H9 (cell line): ENCODE data around the gene CCDC3. TPM values are rescaled to one million over a fixed set of nuclear protein-coding genes. Genes with fewer than 3 reads are reported as not detected.

Experiments
- DNase-seq: peaks from one replicate; pipeline ENCODE4 v3.0.0-alpha.2; 2017
- H2AFZ ChIP-seq: one replicate; pipeline ENCODE4 v1.6.1; 2013; ENCODE audit warnings: mild to moderate bottlenecking, low read length, control low read depth, moderate library complexity
- H2AK5ac ChIP-seq: 2 replicates; pipeline ENCODE4 v1.6.1; 2013; ENCODE audit warnings: low read length, control low read depth, mixed read lengths; ENCODE audit not compliant: insufficient read length
- H2BK120ac ChIP-seq: one replicate; pipeline ENCODE4 v1.6.1; 2013; ENCODE audit warnings: low read depth, mild to moderate bottlenecking, low read length, control low read depth, inconsistent platforms; ENCODE audit not compliant: poor library complexity, severe bottlenecking
- H2BK12ac ChIP-seq: 2 replicates; pipeline ENCODE4 v1.6.1; 2013; ENCODE audit warnings: low read length, control low read depth, mixed read lengths, low read depth; ENCODE audit not compliant: insufficient read length
- H2BK15ac ChIP-seq: 2 replicates; pipeline ENCODE4 v1.6.1; 2013; ENCODE audit warnings: low read depth, low read length, control low read depth
- H2BK20ac ChIP-seq: one replicate; pipeline ENCODE4 v1.6.1; 2013; ENCODE audit warnings: low read depth, mild to moderate bottlenecking, low read length, control low read depth, inconsistent platforms; ENCODE audit not compliant: poor library complexity, severe bottlenecking
- H2BK5ac ChIP-seq: 2 replicates; pipeline ENCODE4 v1.6.1; 2013; ENCODE audit warnings: low read length, control low read depth, mixed read lengths; ENCODE audit not compliant: insufficient read length
- H3K14ac ChIP-seq: 2 replicates; pipeline ENCODE4 v1.6.1; 2013; ENCODE audit warnings: low read length, control low read depth; ENCODE audit not compliant: insufficient read depth
- H3K18ac ChIP-seq: 2 replicates; pipeline ENCODE4 v1.6.1; 2013; ENCODE audit warnings: low read depth, mild to moderate bottlenecking, mixed read lengths, low read length, control low read depth; ENCODE audit not compliant: insufficient read length
- H3K23ac ChIP-seq: 2 replicates; pipeline ENCODE4 v1.6.1; 2013; ENCODE audit warnings: low read length, control low read depth, mixed read lengths, low read depth; ENCODE audit not compliant: insufficient read length
- H3K23me2 ChIP-seq: 2 replicates; pipeline ENCODE4 v1.6.1; 2013; ENCODE audit warnings: low read depth, mild to moderate bottlenecking, mixed read lengths, low read length, control low read depth; ENCODE audit not compliant: insufficient read length, poor library complexity, severe bottlenecking
- H3K27ac ChIP-seq: 2 replicates; pipeline ENCODE4 v1.5.1; 2013; ENCODE audit warnings: low read length, control low read depth, mixed read lengths, low read depth; ENCODE audit not compliant: insufficient read length
- H3K27me3 ChIP-seq: 2 replicates; pipeline ENCODE4 v1.6.1; 2013; ENCODE audit warnings: low read length, control low read depth, inconsistent platforms; ENCODE audit not compliant: insufficient read depth
- H3K4ac ChIP-seq: 2 replicates; pipeline ENCODE4 v1.6.1; 2013; ENCODE audit warnings: low read depth, mild to moderate bottlenecking, control low read depth, inconsistent platforms, low read length, moderate library complexity
- H3K4me1 ChIP-seq: 2 replicates; pipeline ENCODE4 v1.6.1; 2013; ENCODE audit warnings: low read length, control low read depth, inconsistent platforms; ENCODE audit not compliant: insufficient read depth
- H3K4me2 ChIP-seq: 2 replicates; pipeline ENCODE4 v1.6.1; 2013; ENCODE audit warnings: low read length, control low read depth, mixed read lengths; ENCODE audit not compliant: insufficient read length, insufficient read depth
- H3K56ac ChIP-seq: 2 replicates; pipeline ENCODE4 v1.6.1; 2013; ENCODE audit warnings: low read depth, mild to moderate bottlenecking, mixed read lengths, low read length, control low read depth; ENCODE audit not compliant: insufficient read length
- H3K79me1 ChIP-seq: 2 replicates; pipeline ENCODE4 v1.6.1; 2013; ENCODE audit warnings: low read depth, mild to moderate bottlenecking, moderate library complexity, low read length, control low read depth, inconsistent platforms; ENCODE audit not compliant: insufficient read depth, poor library complexity, severe bottlenecking
- H3K79me2 ChIP-seq: 2 replicates; pipeline ENCODE4 v1.6.1; 2013; ENCODE audit warnings: low read length, control low read depth, inconsistent platforms; ENCODE audit not compliant: insufficient read depth
- H3K9ac ChIP-seq: 2 replicates; pipeline ENCODE4 v1.6.1; 2013; ENCODE audit warnings: low read length, control low read depth, mixed read lengths; ENCODE audit not compliant: insufficient read length; ENCODE audit errors: extremely low read depth
- H3K9me3 ChIP-seq: one replicate; pipeline ENCODE4 v1.6.1; 2013; ENCODE audit warnings: low read depth, low read length, inconsistent platforms; ENCODE audit not compliant: control insufficient read depth
- H3T11ph ChIP-seq: one replicate; pipeline ENCODE4 v1.6.1; 2013; ENCODE audit warnings: mild to moderate bottlenecking, low read length, control low read depth, inconsistent platforms
- H4K20me1 ChIP-seq: one replicate; pipeline ENCODE4 v1.6.1; 2013; ENCODE audit not compliant: control insufficient read depth, insufficient read length, insufficient read depth
- H4K5ac ChIP-seq: 2 replicates; pipeline ENCODE4 v1.6.1; 2013; ENCODE audit warnings: low read depth, mild to moderate bottlenecking, mixed read lengths, low read length, control low read depth; ENCODE audit not compliant: insufficient read length
- H4K8ac ChIP-seq: replicated peaks from 2 replicates; pipeline ENCODE4 v1.6.1; 2013; ENCODE audit warnings: low read length, control low read depth, mixed read lengths, low read depth; ENCODE audit not compliant: insufficient read length
- H4K91ac ChIP-seq: 2 replicates; pipeline ENCODE4 v1.6.1; 2013; ENCODE audit warnings: low read depth, mild to moderate bottlenecking, moderate library complexity, mixed read lengths, low read length, control low read depth; ENCODE audit not compliant: insufficient read length
- H3K27ac Mint-ChIP-seq, 3 experiments: 2 replicates in 2 of 3; 3 replicates in 1 of 3; pipeline ENCODE4 v1.8.0; 2020 to 2021; ENCODE audit warnings: mixed read lengths in 3 of 3, mild to moderate bottlenecking in 1 of 3, moderate library complexity in 1 of 3
- H3K27me3 Mint-ChIP-seq: 2 replicates; pipeline ENCODE4 v1.8.0; 2021; ENCODE audit warnings: low read depth, mild to moderate bottlenecking, moderate library complexity, mixed read lengths
- H3K36me3 Mint-ChIP-seq, 3 experiments: 2 replicates in 2 of 3; 3 replicates in 1 of 3; pipeline ENCODE4 v1.8.0; 2020 to 2021; ENCODE audit warnings: low read depth in 3 of 3, mixed read lengths in 3 of 3; ENCODE audit not compliant: insufficient read depth in 1 of 3
- H3K4me1 Mint-ChIP-seq, 2 experiments: 2 replicates each; pipeline ENCODE4 v1.8.0; 2020; ENCODE audit warnings: mixed read lengths in 2 of 2
- H3K4me3 Mint-ChIP-seq, 2 experiments: 2 replicates in 1 of 2; 3 replicates in 1 of 2; pipeline ENCODE4 v1.8.0; 2020 to 2021; ENCODE audit warnings: mild to moderate bottlenecking in 2 of 2, mixed read lengths in 2 of 2, moderate library complexity in 1 of 2
- H3K9me3 Mint-ChIP-seq, 2 experiments: 2 replicates in 1 of 2; 3 replicates in 1 of 2; pipeline ENCODE4 v1.8.0; 2020; ENCODE audit warnings: mild to moderate bottlenecking in 2 of 2, mixed read lengths in 2 of 2, moderate library complexity in 1 of 2
- CTCF ChIP-seq: fragments of 200-600 bp; sonication (generic); conservative IDR thresholded peaks from 3 replicates; pipeline ENCODE4 v1.8.0; 2021; ENCODE audit warnings: antibody characterized with exemption, mild to moderate bottlenecking
- WGBS: extraction: QIAGEN DNeasy Blood & Tissue Kit; methylation state at CpG from one replicate; pipeline ENCODE4 v1.1.7; 2013; ENCODE audit warnings: missing lambda C conversion rate, low lambda C conversion rate, mixed read lengths; ENCODE audit not compliant: insufficient read length; ENCODE audit errors: extremely low coverage; 5-methylcytosine and 5-hydroxymethylcytosine counted together
- total RNA-seq: library from RNA; stranded (reverse); gene quantifications from 2 replicates; pipeline ENCODE4 v1.2.1, GENCODE V29; 2021

Gene CCDC3
- total RNA-seq, 1 experiment from 2014 or later: 2.3 TPM

GRCh38 chr10:12921163-12921562 lies 80.3 kb downstream of the CCDC3 start:
- Mint-ChIP-seq H3K4me3 (no peak overlapping the region), H3K36me3 (no peaks in the 10 kb centered on the region), H3K9me3 (no peaks in the 10 kb centered on the region; a peak in 1 of 5 replicates), H3K27ac (no peak overlapping the region), H3K4me1 (no peaks in the 10 kb centered on the region), H3K27me3 (no peaks in the 10 kb centered on the region; the same call in 1 of the 2 replicates)
- Histone ChIP-seq H3K27ac (no peak overlapping the region), H2BK5ac (no peak overlapping the region), H3K18ac (no peak overlapping the region), H4K5ac (no peak overlapping the region), H2BK120ac (no peak overlapping the region), H3T11ph (no peak overlapping the region), H4K91ac (no peak overlapping the region), H3K56ac (no peak overlapping the region), H2AK5ac (no peak overlapping the region), H3K27me3 (no peaks in the 10 kb centered on the region), H2AFZ (no peak overlapping the region), H3K4me1 (no peaks in the 10 kb centered on the region), H3K23me2 (no peaks in the 10 kb centered on the region), H2BK12ac (no peak overlapping the region), H3K4ac (no peak overlapping the region), H3K14ac (no peak overlapping the region), H3K23ac (no peak overlapping the region), H3K4me2 (no peak overlapping the region), H3K9ac (no peak overlapping the region), H3K79me2 (no peaks in the 10 kb centered on the region), H3K9me3 (no peaks in the 10 kb centered on the region), H4K8ac (no peak overlapping the region), H3K79me1 (no peaks in the 10 kb centered on the region), H2BK15ac (no peak overlapping the region), H2BK20ac (no peak overlapping the region), H4K20me1 (no peaks in the 10 kb centered on the region)
- WGBS: no CpG with 5 or more reads among the region's 6 CpGs
- TF ChIP-seq CTCF: no peak
- DNase-seq: no peak
